HG02759 (cell line): ENCODE data around the gene CTF1.
A peak's percentile ranks its signal among the peaks of the same experiment; 100 is the strongest.
"Not testable (repeated sequence)": the region's sequence is repeated elsewhere in the genome, so short reads cannot be mapped to it uniquely, and the experiment has no call there.

Experiments used
- ATAC-seq: cut with Tn5 transposase; IDR thresholded peaks from one replicate; pipeline ENCODE4 v1.9.1; 2021; ENCODE audit warnings: mild to moderate bottlenecking, moderate library complexity; ENCODE audit not compliant: unreplicated experiment

CTF1 gene

GRCh38 chr16:30896261-30896888 lies at the start of gene CTF1:
Gene CTF1 (plus strand): TSS chr16:30896614. CDS start chr16:30896644, 30 bp downstream.
- ATAC-seq, result no peak

- no peak for ATAC-seq
Measured at GRCh38 chr16:30846649-30847402, 49.6 kb upstream of the CTF1 start.

GRCh38 chr16:30850246-30850645 lies 46.2 kb upstream of the CTF1 start:
- ATAC-seq, result no peak

GRCh38 chr16:30853758-30854157 lies 42.7 kb upstream of the CTF1 start:
- ATAC-seq, result no peak

GRCh38 chr16:30858111-30858495 lies 38.3 kb upstream of the CTF1 start:
- ATAC-seq, result no peak

- ATAC-seq, result no peak
Measured at GRCh38 chr16:30858829-30859423, 37.5 kb upstream of the CTF1 start.

- not testable (repeated sequence) for ATAC-seq
Measured at GRCh38 chr16:30860729-30861128, 35.7 kb upstream of the CTF1 start.

- ATAC-seq, result not testable (repeated sequence)
Measured at GRCh38 chr16:30863178-30863577, 33.2 kb upstream of the CTF1 start.

GRCh38 chr16:30866031-30866430 lies 30.4 kb upstream of the CTF1 start:
- ATAC-seq, result no peak

- no peak for ATAC-seq
Measured at GRCh38 chr16:30867747-30868146, 28.7 kb upstream of the CTF1 start.

- no peak for ATAC-seq
Measured at GRCh38 chr16:30870904-30871303, 25.5 kb upstream of the CTF1 start.

GRCh38 chr16:30874244-30874820 lies 22.1 kb upstream of the CTF1 start:
- ATAC-seq, result no peak

GRCh38 chr16:30874821-30875717 lies 21.3 kb upstream of the CTF1 start:
- ATAC-seq, result peak; percentile 83

GRCh38 chr16:30875871-30876801 lies 20.3 kb upstream of the CTF1 start:
- ATAC-seq, result peak; percentile 28

GRCh38 chr16:30876867-30877266 lies 19.5 kb upstream of the CTF1 start:
- no peak for ATAC-seq

- no peak for ATAC-seq
Measured at GRCh38 chr16:30882429-30883310, 13.7 kb upstream of the CTF1 start.

- ATAC-seq, result no peak
Measured at GRCh38 chr16:30884760-30885159, 11.7 kb upstream of the CTF1 start.

- no peak for ATAC-seq
Measured at GRCh38 chr16:30885196-30885595, 11.2 kb upstream of the CTF1 start.

GRCh38 chr16:30886145-30886544 lies 10.3 kb upstream of the CTF1 start:
- ATAC-seq, result no peak
